ENCODE data around the gene CHN1. TPM values are rescaled to one million over a fixed set of nuclear protein-coding genes. Genes with fewer than 3 reads are reported as not detected.
A peak's percentile ranks its signal among the peaks of the same experiment; 100 is the strongest.

The CHN1 gene
- polyA plus RNA-seq, 1 of the 3 experiments (the other 2 are of a cell fraction), result 31.6 TPM

- H3K9me3 ChIP-seq, result no peaks in the 10 kb centered on the region
- ChIA-PET CTCF (interaction anchor here (0.8 to 1.7 kb wide), 5 partner anchors 12 to 161 kb away, joined by 3 to 5 read pairs (median 3); no protein-coding TSS in a partner anchor), POLR2A (no interaction called here)
- no peaks in the 10 kb centered on the region for H3K27me3 ChIP-seq (ENCODE audit: insufficient read depth)
- H3K9ac ChIP-seq, result no peak overlapping the region
- H3K27ac ChIP-seq (ENCODE audit: low read depth in 2 of 2, low read length in 1 of 2), result peak overlapping the region in 1 of 2 experiments; percentile 16; a peak in 2 of 4 replicates
- peaks cover 8 to 15% of the 10 kb centered on the region in 2 experiments; a peak in 2 of 4 replicates for H3K4me1 ChIP-seq (ENCODE audit: control insufficient read depth in 1 of 2, insufficient read depth in 2 of 2, low read depth in 1 of 2, low read length in 1 of 2)
- no peak overlapping the region for H3K4me2 ChIP-seq
- peaks cover 12 to 24% of the 10 kb centered on the region in 2 experiments for H3K36me3 ChIP-seq (replicated peaks in 1 of 2; ENCODE audit: control insufficient read depth in 1 of 2, insufficient read depth in 2 of 2, low read length in 1 of 2)
- no peaks in the 10 kb centered on the region for H3F3A ChIP-seq (replicated peaks; ENCODE audit: insufficient read depth)
- no peaks in the 10 kb centered on the region for H4K20me1 ChIP-seq (ENCODE audit: insufficient read depth)
- H2AFZ ChIP-seq (ENCODE audit: low read depth), result no peak overlapping the region
- peak; percentile 20; the same call in 1 of the 2 replicates for TF ChIP-seq PBX3 (IDR thresholded peaks at IDR 0.05)
- TF ChIP-seq POLR2AphosphoS5 (IDR thresholded peaks at IDR 0.05; ENCODE audit: low read depth, low read length), result no peak
- H3K9me2 ChIP-seq, result no peaks in the 10 kb centered on the region
- no peak overlapping the region for H3K4me3 ChIP-seq (ENCODE audit: low read depth in 2 of 2, low read length in 1 of 2)
- H3K79me2 ChIP-seq (ENCODE audit: insufficient read depth), result no peaks in the 10 kb centered on the region; the same call in 1 of the 2 replicates
- no peak for DNase-seq
Measured at GRCh38 chr2:174824068-174824467, 181.1 kb downstream of the CHN1 start.

DNA sequence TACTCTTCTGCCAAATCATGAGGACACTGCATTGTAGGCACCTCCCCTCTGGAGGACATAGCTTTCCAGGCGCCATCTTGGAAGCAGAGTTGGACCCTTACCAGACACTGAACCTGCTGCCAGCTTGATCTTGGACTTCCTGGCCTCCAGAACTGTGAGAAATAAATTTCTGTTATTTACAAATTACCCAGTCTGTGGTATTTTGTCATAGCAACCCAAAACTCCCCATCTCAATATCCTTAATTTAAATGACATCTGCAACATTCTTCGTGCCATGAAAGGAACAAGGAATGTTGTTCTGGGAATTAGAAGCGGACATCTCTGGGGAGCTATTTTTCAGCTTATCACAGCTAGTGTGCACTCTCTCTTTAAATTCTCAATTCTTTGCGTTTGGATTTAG, 183.6 kb downstream of the CHN1 start:
- Histone ChIP-seq H3K4me3 (ENCODE audit: low read depth in 2 of 2, low read length in 1 of 2) (no peak overlapping the region), H3K9ac (no peak overlapping the region), H3K4me1 (ENCODE audit: control insufficient read depth in 1 of 2, insufficient read depth in 2 of 2, low read depth in 1 of 2, low read length in 1 of 2) (peaks cover 3 to 8% of the 10 kb centered on the region in 2 experiments; a peak in 2 of 4 replicates), H3K27me3 (ENCODE audit: insufficient read depth) (no peaks in the 10 kb centered on the region), H3K4me2 (no peak overlapping the region), H3K27ac (ENCODE audit: low read depth in 2 of 2, low read length in 1 of 2) (no peak overlapping the region), H3K79me2 (ENCODE audit: insufficient read depth) (no peaks in the 10 kb centered on the region; the same call in 1 of the 2 replicates), H3K36me3 (replicated peaks in 1 of 2; ENCODE audit: control insufficient read depth in 1 of 2, insufficient read depth in 2 of 2, low read length in 1 of 2) (peaks cover 12 to 27% of the 10 kb centered on the region in 2 experiments), H3F3A (replicated peaks; ENCODE audit: insufficient read depth) (no peaks in the 10 kb centered on the region), H2AFZ (ENCODE audit: low read depth) (no peak overlapping the region), H3K9me3 (no peaks in the 10 kb centered on the region), H4K20me1 (ENCODE audit: insufficient read depth) (no peaks in the 10 kb centered on the region), H3K9me2 (no peaks in the 10 kb centered on the region)
- ChIA-PET POLR2A (no interaction called here), CTCF (no interaction called here)
- WGBS (ENCODE audit: low lambda C conversion rate), result 96% methylated on average over 3 of the region's 4 CpGs
- DNase-seq, result no peak
- TF ChIP-seq REST (IDR thresholded peaks at IDR 0.05; ENCODE audit: low read depth, low read length) (no peak), POLR2AphosphoS5 (IDR thresholded peaks at IDR 0.05; ENCODE audit: low read depth, low read length) (no peak), RFX5 (IDR thresholded peaks at IDR 0.05; ENCODE audit: low read length) (no peak), SMC3 (IDR thresholded peaks at IDR 0.05; ENCODE audit: low read depth, low read length) (no peak), FOSL2 (IDR thresholded peaks at IDR 0.05; ENCODE audit: borderline replicate concordance, low read depth) (no peak), GATA2 (CRISPR knock-in tag; IDR thresholded peaks at IDR 0.05) (no peak), RXRA (IDR thresholded peaks at IDR 0.05; ENCODE audit: borderline replicate concordance, low read depth) (no peak), RAD21 (IDR thresholded peaks at IDR 0.05; ENCODE audit: low read length) (no peak), EP300 (IDR thresholded peaks at IDR 0.05; ENCODE audit: borderline replicate concordance in 1 of 2, low read depth in 1 of 2, low read length in 1 of 2) (no peak), EZH2phosphoT487 (IDR thresholded peaks at IDR 0.05; ENCODE audit: borderline replicate concordance, low read depth) (no peak)
- TF ChIP-seq, protein P1, sequence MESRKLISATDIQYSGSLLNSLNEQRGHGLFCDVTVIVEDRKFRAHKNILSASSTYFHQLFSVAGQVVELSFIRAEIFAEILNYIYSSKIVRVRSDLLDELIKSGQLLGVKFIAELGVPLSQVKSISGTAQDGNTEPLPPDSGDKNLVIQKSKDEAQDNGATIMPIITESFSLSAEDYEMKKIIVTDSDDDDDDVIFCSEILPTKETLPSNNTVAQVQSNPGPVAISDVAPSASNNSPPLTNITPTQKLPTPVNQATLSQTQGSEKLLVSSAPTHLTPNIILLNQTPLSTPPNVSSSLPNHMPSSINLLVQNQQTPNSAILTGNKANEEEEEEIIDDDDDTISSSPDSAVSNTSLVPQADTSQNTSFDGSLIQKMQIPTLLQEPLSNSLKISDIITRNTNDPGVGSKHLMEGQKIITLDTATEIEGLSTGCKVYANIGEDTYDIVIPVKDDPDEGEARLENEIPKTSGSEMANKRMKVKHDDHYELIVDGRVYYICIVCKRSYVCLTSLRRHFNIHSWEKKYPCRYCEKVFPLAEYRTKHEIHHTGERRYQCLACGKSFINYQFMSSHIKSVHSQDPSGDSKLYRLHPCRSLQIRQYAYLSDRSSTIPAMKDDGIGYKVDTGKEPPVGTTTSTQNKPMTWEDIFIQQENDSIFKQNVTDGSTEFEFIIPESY (IDR thresholded peaks at IDR 0.05; ENCODE audit: borderline replicate concordance, low read depth), result no peak
- TF ChIP-seq, protein P2, sequence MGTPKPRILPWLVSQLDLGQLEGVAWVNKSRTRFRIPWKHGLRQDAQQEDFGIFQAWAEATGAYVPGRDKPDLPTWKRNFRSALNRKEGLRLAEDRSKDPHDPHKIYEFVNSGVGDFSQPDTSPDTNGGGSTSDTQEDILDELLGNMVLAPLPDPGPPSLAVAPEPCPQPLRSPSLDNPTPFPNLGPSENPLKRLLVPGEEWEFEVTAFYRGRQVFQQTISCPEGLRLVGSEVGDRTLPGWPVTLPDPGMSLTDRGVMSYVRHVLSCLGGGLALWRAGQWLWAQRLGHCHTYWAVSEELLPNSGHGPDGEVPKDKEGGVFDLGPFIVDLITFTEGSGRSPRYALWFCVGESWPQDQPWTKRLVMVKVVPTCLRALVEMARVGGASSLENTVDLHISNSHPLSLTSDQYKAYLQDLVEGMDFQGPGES (IDR thresholded peaks at IDR 0.05; ENCODE audit: low read depth, low read length), result no peak
- TF ChIP-seq, protein P3, sequence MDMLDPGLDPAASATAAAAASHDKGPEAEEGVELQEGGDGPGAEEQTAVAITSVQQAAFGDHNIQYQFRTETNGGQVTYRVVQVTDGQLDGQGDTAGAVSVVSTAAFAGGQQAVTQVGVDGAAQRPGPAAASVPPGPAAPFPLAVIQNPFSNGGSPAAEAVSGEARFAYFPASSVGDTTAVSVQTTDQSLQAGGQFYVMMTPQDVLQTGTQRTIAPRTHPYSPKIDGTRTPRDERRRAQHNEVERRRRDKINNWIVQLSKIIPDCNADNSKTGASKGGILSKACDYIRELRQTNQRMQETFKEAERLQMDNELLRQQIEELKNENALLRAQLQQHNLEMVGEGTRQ (IDR thresholded peaks at IDR 0.05; ENCODE audit: borderline replicate concordance, low read depth, low read length), result no peak
- TF ChIP-seq, protein P4, sequence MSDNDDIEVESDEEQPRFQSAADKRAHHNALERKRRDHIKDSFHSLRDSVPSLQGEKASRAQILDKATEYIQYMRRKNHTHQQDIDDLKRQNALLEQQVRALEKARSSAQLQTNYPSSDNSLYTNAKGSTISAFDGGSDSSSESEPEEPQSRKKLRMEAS (IDR thresholded peaks at IDR 0.05; ENCODE audit: low read depth), result no peak
- TF ChIP-seq, protein P5, sequence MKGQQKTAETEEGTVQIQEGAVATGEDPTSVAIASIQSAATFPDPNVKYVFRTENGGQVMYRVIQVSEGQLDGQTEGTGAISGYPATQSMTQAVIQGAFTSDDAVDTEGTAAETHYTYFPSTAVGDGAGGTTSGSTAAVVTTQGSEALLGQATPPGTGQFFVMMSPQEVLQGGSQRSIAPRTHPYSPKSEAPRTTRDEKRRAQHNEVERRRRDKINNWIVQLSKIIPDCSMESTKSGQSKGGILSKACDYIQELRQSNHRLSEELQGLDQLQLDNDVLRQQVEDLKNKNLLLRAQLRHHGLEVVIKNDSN (IDR thresholded peaks at IDR 0.05; ENCODE audit: borderline replicate concordance, low read depth), result no peak
